ENCODE data around the gene RANBP1. TPM values are rescaled to one million over a fixed set of nuclear protein-coding genes. Genes with fewer than 3 reads are reported as not detected.

RANBP1 gene
- total RNA-seq, 1 experiment from 2014 or later = 522 TPM

DNA sequence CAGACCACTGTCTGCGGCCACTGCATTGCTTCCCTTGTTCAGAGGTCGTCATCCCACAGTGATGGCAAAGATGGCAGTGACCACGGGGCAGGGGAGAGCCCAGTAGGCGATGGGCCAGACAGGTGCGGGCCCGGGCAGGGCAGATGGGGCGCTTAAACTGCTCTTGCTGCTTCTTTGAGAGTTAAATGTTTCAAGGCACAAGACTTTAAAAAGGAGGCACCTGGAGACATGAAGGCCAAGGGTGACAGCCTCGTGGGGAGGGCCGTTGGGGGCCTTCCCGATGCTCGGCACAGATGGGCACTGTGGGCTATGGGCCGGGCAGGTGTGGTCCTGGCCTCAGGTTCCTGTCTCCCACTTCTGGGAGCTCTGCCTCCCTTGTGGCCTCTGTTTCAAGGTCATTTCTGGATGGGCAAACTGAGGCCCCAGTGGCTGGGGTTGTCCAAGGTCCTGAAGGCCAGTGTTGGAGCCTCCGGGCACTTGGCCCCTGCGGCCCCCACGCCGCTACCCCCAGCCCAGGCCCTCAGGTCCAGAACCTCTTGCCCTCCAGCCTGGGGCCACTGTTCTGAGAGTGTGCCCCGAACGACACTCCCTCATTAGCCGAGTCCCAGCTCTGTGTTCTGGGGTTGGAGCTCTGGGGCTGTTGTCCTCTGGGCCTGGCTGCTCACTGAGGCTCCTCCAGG, 51.9 kb downstream of the RANBP1 start:
- H3K9me3 Mint-ChIP-seq = peaks cover 6 to 10% of the 10 kb centered on the region in 2 experiments; a peak in 4 of 5 replicates
- H4K8ac ChIP-seq (replicated peaks; ENCODE audit: insufficient read length, low read depth, low read length) = no peak overlapping the region
- no CpG with 5 or more reads among the region's 19 CpGs for WGBS (ENCODE audit: extremely low coverage, insufficient read length, low lambda C conversion rate)

More for the DNA sequence above, 51.9 kb downstream of the RANBP1 start:
- Histone ChIP-seq H3K18ac (ENCODE audit: insufficient read length, low read depth, low read length) (no peak overlapping the region), H3K27ac (ENCODE audit: insufficient read length, low read depth, low read length) (no peak overlapping the region), H3K23ac (ENCODE audit: insufficient read length, low read depth, low read length) (no peak overlapping the region), H2AFZ (ENCODE audit: low read length) (no peak overlapping the region), H3K9ac (ENCODE audit: extremely low read depth, insufficient read length, low read length) (no peak overlapping the region), H2BK12ac (ENCODE audit: insufficient read length, low read depth, low read length) (no peak overlapping the region), H3K79me1 (ENCODE audit: insufficient read depth, low read depth, low read length, poor library complexity, severe bottlenecking) (no peaks in the 10 kb centered on the region), H3T11ph (ENCODE audit: low read length) (no peak overlapping the region), H2BK5ac (ENCODE audit: insufficient read length, low read length) (no peak overlapping the region), H4K5ac (ENCODE audit: insufficient read length, low read depth, low read length) (no peak overlapping the region), H3K4ac (ENCODE audit: low read depth, low read length) (no peak overlapping the region), H2BK15ac (ENCODE audit: low read depth, low read length) (no peak overlapping the region), H2BK20ac (ENCODE audit: low read depth, low read length, poor library complexity, severe bottlenecking) (no peak overlapping the region), H2AK5ac (ENCODE audit: insufficient read length, low read length) (no peak overlapping the region), H3K9me3 (ENCODE audit: control insufficient read depth, low read depth, low read length) (no peaks in the 10 kb centered on the region), H3K79me2 (ENCODE audit: insufficient read depth, low read length) (no peaks in the 10 kb centered on the region), H3K4me1 (ENCODE audit: insufficient read depth, low read length) (no peaks in the 10 kb centered on the region), H3K14ac (ENCODE audit: insufficient read depth, low read length) (no peak overlapping the region), H4K20me1 (ENCODE audit: control insufficient read depth, insufficient read depth, insufficient read length) (no peaks in the 10 kb centered on the region), H3K56ac (ENCODE audit: insufficient read length, low read depth, low read length) (no peak overlapping the region), H3K27me3 (ENCODE audit: insufficient read depth, low read length) (no peaks in the 10 kb centered on the region), H2BK120ac (ENCODE audit: low read depth, low read length, poor library complexity, severe bottlenecking) (no peak overlapping the region), H3K4me2 (ENCODE audit: insufficient read depth, insufficient read length, low read length) (no peak overlapping the region), H4K91ac (ENCODE audit: insufficient read length, low read depth, low read length) (no peak overlapping the region), H3K23me2 (ENCODE audit: insufficient read length, low read depth, low read length, poor library complexity, severe bottlenecking) (no peaks in the 10 kb centered on the region)
- no peak for DNase-seq
- TF ChIP-seq CTCF (conservative IDR thresholded peaks at IDR 0.05) = no peak
- Mint-ChIP-seq H3K4me1 (no peaks in the 10 kb centered on the region), H3K27me3 (ENCODE audit: low read depth) (no peaks in the 10 kb centered on the region), H3K27ac (peak overlapping the region in 1 of 3 experiments; percentile 40; a peak in 1 of 7 replicates), H3K4me3 (no peak overlapping the region), H3K36me3 (ENCODE audit: insufficient read depth in 1 of 3, low read depth in 3 of 3) (peaks cover 0 to 7% (median 0%) of the 10 kb centered on the region in 3 experiments; a peak in 2 of 7 replicates)

Measured in H9 (cell line).